ENCODE data around the gene THOC7.

DNA sequence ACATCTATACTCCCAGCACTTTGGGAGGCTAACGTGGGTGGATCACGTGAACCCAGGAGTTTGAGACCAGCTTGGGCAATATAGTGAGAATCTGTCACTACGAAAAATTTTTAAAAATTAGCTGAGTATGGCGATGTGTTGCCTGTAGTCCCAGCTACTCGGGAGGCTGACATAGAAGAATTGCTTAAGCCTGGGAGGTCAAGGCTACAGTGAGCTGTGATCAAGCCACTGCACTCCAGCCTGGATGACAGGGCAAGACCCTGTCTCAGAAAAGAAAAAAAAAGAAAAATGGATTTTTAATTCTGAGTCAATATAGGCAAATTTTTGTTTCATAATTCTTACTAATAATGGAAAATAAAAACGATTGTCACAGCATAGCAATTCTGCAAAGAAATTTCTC is 31.2 kb downstream of the THOC7 start:
- TF ChIP-seq, protein P1, sequence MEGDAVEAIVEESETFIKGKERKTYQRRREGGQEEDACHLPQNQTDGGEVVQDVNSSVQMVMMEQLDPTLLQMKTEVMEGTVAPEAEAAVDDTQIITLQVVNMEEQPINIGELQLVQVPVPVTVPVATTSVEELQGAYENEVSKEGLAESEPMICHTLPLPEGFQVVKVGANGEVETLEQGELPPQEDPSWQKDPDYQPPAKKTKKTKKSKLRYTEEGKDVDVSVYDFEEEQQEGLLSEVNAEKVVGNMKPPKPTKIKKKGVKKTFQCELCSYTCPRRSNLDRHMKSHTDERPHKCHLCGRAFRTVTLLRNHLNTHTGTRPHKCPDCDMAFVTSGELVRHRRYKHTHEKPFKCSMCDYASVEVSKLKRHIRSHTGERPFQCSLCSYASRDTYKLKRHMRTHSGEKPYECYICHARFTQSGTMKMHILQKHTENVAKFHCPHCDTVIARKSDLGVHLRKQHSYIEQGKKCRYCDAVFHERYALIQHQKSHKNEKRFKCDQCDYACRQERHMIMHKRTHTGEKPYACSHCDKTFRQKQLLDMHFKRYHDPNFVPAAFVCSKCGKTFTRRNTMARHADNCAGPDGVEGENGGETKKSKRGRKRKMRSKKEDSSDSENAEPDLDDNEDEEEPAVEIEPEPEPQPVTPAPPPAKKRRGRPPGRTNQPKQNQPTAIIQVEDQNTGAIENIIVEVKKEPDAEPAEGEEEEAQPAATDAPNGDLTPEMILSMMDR (IDR thresholded peaks at IDR 0.05) = no peak
- no peak for TF ChIP-seq POLR2A (IDR thresholded peaks at IDR 0.05)

Measured in adrenal gland (tissue), 5 donors.